ENCODE measurements around the gene SPTBN5. TPM values are rescaled to one million over a fixed set of nuclear protein-coding genes. Genes with fewer than 3 reads are reported as not detected.

SPTBN5 gene
- total RNA-seq, 1 donor from 2014 or later = 2.9 TPM

DNA sequence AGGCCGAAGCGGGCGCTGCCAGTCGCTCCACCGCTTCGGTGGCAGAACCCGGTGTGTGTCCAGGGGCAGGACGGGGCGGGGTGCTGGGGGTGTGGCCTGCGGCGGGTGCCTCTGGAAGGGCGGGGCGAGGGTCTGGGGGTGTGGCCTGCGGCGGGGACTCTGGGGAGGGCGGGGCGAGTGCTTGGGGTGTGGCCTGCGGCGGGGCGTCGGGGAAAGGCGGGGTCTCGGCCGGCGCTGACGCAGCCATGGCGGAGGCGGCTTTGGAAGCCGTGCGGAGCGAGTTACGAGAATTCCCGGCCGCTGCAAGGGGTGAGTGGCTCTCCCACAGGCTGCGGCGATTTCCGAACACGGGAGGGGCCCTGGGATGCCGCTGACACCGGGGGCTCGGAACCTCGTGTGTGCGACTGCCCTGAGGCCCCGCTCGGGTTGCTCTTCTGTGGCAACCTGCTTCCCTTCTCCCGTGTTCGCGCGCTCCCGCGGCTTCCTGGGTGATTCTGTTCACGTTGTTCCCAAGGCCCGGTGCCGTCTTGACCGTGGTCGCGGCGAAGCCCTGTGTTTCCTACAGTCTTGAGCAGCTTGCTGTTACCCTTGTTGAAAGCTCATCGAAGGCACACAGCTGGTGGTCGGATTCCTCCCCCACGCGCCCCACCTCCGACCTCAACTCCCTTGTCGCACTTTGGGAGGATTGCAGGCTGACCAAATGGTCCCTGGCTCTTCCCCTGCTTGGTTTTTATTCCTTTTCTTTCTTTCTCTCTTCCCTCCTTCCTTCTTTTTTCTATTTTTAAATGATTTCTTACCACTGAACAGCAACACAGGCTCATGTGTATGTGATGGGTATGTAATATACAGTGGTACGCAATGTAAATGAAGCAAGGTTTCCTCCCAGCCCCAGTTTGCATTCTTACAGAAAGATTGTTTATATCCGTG is 65.7 kb downstream of the SPTBN5 start, which contains the start of gene JMJD7:
Gene JMJD7 (plus strand): TSS at position 213 of the 927 bp plus-strand sequence. CDS start 33 bp downstream, at position 246.
- Mint-ChIP-seq H3K36me3 (ENCODE audit: low read depth) (peaks cover 11% of the 10 kb centered on the region), H3K4me3 (ENCODE audit: unreplicated experiment) (peak within 1 kb of the TSS; percentile 77), H3K4me1 (ENCODE audit: low read depth) (peaks cover 15% of the 10 kb centered on the region), H3K27me3 (ENCODE audit: low read depth) (no peaks in the 10 kb centered on the region), H3K27ac (ENCODE audit: unreplicated experiment) (peak within 1 kb of the TSS; percentile 79), H3K9me3 (ENCODE audit: low read depth) (no peaks in the 10 kb centered on the region)
- TF ChIP-seq, protein P1, sequence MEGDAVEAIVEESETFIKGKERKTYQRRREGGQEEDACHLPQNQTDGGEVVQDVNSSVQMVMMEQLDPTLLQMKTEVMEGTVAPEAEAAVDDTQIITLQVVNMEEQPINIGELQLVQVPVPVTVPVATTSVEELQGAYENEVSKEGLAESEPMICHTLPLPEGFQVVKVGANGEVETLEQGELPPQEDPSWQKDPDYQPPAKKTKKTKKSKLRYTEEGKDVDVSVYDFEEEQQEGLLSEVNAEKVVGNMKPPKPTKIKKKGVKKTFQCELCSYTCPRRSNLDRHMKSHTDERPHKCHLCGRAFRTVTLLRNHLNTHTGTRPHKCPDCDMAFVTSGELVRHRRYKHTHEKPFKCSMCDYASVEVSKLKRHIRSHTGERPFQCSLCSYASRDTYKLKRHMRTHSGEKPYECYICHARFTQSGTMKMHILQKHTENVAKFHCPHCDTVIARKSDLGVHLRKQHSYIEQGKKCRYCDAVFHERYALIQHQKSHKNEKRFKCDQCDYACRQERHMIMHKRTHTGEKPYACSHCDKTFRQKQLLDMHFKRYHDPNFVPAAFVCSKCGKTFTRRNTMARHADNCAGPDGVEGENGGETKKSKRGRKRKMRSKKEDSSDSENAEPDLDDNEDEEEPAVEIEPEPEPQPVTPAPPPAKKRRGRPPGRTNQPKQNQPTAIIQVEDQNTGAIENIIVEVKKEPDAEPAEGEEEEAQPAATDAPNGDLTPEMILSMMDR (IDR thresholded peaks at IDR 0.05) = no peak
- no peak for DNase-seq (ENCODE audit: low spot score)

DNA sequence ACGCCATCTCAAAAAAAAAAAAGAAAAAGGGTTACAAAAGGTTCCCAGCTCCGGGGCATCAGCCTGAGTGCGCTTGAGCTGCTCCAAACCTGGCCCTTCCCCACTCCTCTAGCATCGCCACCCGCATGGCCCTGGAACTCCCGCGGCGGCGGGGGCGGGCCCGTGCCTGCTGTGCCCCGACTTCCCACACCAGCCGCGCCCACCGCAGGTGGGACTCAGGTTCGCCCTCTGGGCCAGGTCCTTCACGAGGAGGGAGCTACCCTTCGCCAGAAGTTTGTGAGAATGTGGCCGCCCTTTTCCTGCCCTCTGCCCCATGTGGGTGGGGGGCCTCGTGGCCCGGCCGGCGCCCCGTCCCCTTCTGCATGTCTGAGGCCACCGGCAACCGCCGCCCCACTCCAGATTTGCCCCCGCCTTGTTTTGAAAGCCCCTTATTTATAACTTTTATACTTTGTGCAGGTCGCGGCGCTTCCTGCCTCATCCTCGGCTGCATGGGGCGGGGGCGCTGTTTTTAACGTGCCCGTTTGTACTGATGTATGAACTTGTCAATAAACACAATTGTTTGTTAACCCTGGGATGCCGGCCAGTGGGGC is 66.5 kb downstream of the SPTBN5 start:
- Mint-ChIP-seq H3K27me3 (ENCODE audit: low read depth) (no peaks in the 10 kb centered on the region), H3K4me3 (ENCODE audit: unreplicated experiment) (peak overlapping the region; percentile 77), H3K9me3 (ENCODE audit: low read depth) (no peaks in the 10 kb centered on the region), H3K27ac (ENCODE audit: unreplicated experiment) (peak overlapping the region; percentile 79), H3K36me3 (ENCODE audit: low read depth) (peaks cover 14% of the 10 kb centered on the region), H3K4me1 (ENCODE audit: low read depth) (peaks cover 15% of the 10 kb centered on the region)
- DNase-seq (ENCODE audit: low spot score) = no peak
- TF ChIP-seq, protein P1 (IDR thresholded peaks at IDR 0.05) = peak; percentile 44

DNA sequence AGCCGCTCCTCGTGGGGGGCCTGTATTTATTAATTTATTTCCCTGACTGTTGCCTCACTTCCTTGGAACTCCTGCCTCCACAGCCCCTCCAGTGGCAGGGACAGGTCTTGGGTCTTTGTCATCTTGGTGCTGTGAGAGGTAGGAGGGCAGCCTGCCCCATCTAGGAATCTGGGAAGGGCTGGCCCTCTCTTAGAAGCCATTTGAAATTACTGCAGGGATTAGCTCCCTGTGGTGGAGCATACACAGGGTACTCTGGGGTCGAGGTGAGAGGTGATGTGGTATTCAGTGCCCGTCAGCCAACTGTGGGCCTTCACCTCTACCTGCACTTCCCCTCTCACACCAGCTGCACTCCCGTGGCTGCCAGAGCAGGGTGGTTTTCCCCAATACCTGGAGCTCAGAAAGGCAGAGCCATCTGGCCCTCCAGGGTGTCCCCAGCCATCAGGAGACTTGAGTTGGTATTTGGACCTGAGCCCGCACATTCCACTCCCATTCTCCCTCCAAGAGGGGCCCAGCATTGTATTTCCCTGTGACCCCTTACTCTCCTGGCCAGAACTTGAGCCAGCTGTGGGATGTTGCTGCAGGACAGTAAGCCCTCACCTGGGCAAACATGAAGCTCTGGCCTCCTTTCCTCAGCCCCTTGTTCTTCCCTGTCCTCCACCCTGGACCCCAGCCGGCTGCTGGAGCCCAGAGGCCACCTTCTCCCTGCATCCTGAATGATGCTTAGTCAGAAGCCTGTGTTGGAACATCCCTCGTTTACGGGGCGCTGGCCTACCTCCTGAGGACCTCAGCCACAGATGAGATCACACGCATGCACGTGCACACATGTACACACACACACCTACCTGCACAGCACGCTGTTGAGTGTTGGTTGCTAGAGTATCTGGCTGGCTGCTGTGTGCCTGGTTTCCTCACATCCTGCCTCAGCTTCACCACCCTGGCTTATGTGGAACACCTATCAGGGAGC is 68.0 kb downstream of the SPTBN5 start:
- Mint-ChIP-seq H3K4me1 (ENCODE audit: low read depth) (peaks cover 15% of the 10 kb centered on the region), H3K36me3 (ENCODE audit: low read depth) (peaks cover 20% of the 10 kb centered on the region), H3K27ac (ENCODE audit: unreplicated experiment) (peak overlapping the region; percentile 9), H3K4me3 (ENCODE audit: unreplicated experiment) (peak overlapping the region; percentile 7), H3K9me3 (ENCODE audit: low read depth) (no peaks in the 10 kb centered on the region), H3K27me3 (ENCODE audit: low read depth) (no peaks in the 10 kb centered on the region)
- DNase-seq (ENCODE audit: low spot score) = no peak
- TF ChIP-seq, protein P1 (IDR thresholded peaks at IDR 0.05) = no peak

DNA sequence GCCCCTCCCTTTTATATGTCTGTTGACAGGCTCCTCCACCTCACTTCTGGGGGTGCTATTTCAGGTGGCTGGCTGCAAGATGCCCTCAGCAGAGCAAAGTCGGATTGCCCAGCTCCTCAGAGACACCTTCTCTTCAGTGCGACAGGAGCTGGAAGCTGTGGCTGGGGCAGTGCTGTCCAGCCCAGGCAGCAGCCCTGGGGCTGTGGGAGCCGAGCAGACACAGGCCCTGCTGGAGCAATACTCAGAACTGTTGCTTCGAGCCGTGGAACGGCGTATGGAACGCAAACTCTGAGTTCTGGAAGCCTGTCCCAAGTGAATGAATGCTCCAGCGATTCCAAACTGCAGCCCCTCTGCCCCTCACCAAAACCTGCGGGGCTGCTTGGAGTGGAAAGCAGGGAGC is 68.7 kb downstream of the SPTBN5 start:
- H3K4me1 Mint-ChIP-seq (ENCODE audit: low read depth) = peaks cover 15% of the 10 kb centered on the region
- no peaks in the 10 kb centered on the region for H3K27me3 Mint-ChIP-seq (ENCODE audit: low read depth)
- no peak for DNase-seq (ENCODE audit: low spot score)
- no peaks in the 10 kb centered on the region for H3K9me3 Mint-ChIP-seq (ENCODE audit: low read depth)
- TF ChIP-seq, protein P1 (IDR thresholded peaks at IDR 0.05) = no peak
- no peak overlapping the region for H3K4me3 Mint-ChIP-seq (ENCODE audit: unreplicated experiment)
- H3K27ac Mint-ChIP-seq (ENCODE audit: unreplicated experiment) = no peak overlapping the region
- peaks cover 20% of the 10 kb centered on the region for H3K36me3 Mint-ChIP-seq (ENCODE audit: low read depth)
